Measurements from ENCODE around the gene LBX1. TPM values are rescaled to one million over a fixed set of nuclear protein-coding genes. Genes with fewer than 3 reads are reported as not detected.

Gene LBX1
- total RNA-seq, 2 donors from 2014 or later = not detected

- Histone ChIP-seq H3K4me3 (no peak overlapping the region), H3K9me3 (no peaks in the 10 kb centered on the region), H3K4me1 (replicated peaks) (no peaks in the 10 kb centered on the region), H3K36me3 (no peaks in the 10 kb centered on the region), H3K27me3 (replicated peaks; ENCODE audit: insufficient read depth) (no peaks in the 10 kb centered on the region), H3K27ac (no peak overlapping the region)
- intact Hi-C loops (cut with DNase I) = no loop called here
- DNase-seq (ENCODE audit: low spot score) = no peak
- WGBS = 75% methylated on average over 3 of the region's 3 CpGs
- TF ChIP-seq POLR2AphosphoS5 (IDR thresholded peaks at IDR 0.05) (no peak), POLR2A (IDR thresholded peaks at IDR 0.05) (no peak), CTCF (IDR thresholded peaks at IDR 0.05) (no peak)
These were observed 41.5 kb upstream of the LBX1 start for GRCh38 chr10:101270763-101271162.

GRCh38 chr10:101267776-101268175 lies 38.5 kb upstream of the LBX1 start:
- H3K27me3 ChIP-seq (replicated peaks; ENCODE audit: insufficient read depth) = no peaks in the 10 kb centered on the region
- no peaks in the 10 kb centered on the region for H3K4me1 ChIP-seq (replicated peaks)
- H3K9me3 ChIP-seq = no peaks in the 10 kb centered on the region
- no peaks in the 10 kb centered on the region for H3K36me3 ChIP-seq
- no peak overlapping the region for H3K27ac ChIP-seq
- DNase-seq (ENCODE audit: low spot score) = no peak
- intact Hi-C loops (cut with DNase I) = no loop called here
- TF ChIP-seq POLR2AphosphoS5 (IDR thresholded peaks at IDR 0.05) = no peak
- no peak for TF ChIP-seq CTCF (IDR thresholded peaks at IDR 0.05)
- no peak for TF ChIP-seq POLR2A (IDR thresholded peaks at IDR 0.05)
- WGBS = 87% methylated on average over 4 of the region's 4 CpGs
- no peak overlapping the region for H3K4me3 ChIP-seq

GRCh38 chr10:101267290-101267680 lies 38.0 kb upstream of the LBX1 start:
- intact Hi-C loops (cut with DNase I) = no loop called here
- H3K9me3 ChIP-seq = no peaks in the 10 kb centered on the region
- H3K4me1 ChIP-seq (replicated peaks) = no peaks in the 10 kb centered on the region
- H3K27me3 ChIP-seq (replicated peaks; ENCODE audit: insufficient read depth) = no peaks in the 10 kb centered on the region
- H3K4me3 ChIP-seq = no peak overlapping the region
- no peaks in the 10 kb centered on the region for H3K36me3 ChIP-seq
- TF ChIP-seq POLR2AphosphoS5 (IDR thresholded peaks at IDR 0.05) (no peak), POLR2A (IDR thresholded peaks at IDR 0.05) (no peak), CTCF (IDR thresholded peaks at IDR 0.05) (no peak)
- no peak overlapping the region for H3K27ac ChIP-seq
- DNase-seq (ENCODE audit: low spot score) = no peak
- 55% methylated on average over 7 of the region's 7 CpGs for WGBS

- Histone ChIP-seq H3K27me3 (replicated peaks; ENCODE audit: insufficient read depth) (no peaks in the 10 kb centered on the region), H3K36me3 (no peaks in the 10 kb centered on the region), H3K4me3 (no peak overlapping the region), H3K4me1 (replicated peaks) (no peaks in the 10 kb centered on the region), H3K27ac (no peak overlapping the region), H3K9me3 (no peaks in the 10 kb centered on the region)
- no peak for DNase-seq (ENCODE audit: low spot score)
- WGBS = 84% methylated on average over 12 of the region's 13 CpGs
- intact Hi-C loops (cut with DNase I) = no loop called here
- TF ChIP-seq CTCF (IDR thresholded peaks at IDR 0.05) (no peak), POLR2AphosphoS5 (IDR thresholded peaks at IDR 0.05) (no peak), POLR2A (IDR thresholded peaks at IDR 0.05) (no peak)
These were observed 37.4 kb upstream of the LBX1 start for GRCh38 chr10:101266381-101267289.

Data from prostate gland (tissue), 2 donors.